Measurements from ENCODE around the gene GRHPR. TPM values are rescaled to one million over a fixed set of nuclear protein-coding genes. Genes with fewer than 3 reads are reported as not detected.

Gene GRHPR
- total and polyA plus RNA-seq, 4 donors = 125 to 524 (median 294) TPM

- no peak overlapping the region for H3K9ac ChIP-seq (ENCODE audit: low read depth in 1 of 2, low read length in 2 of 2)
- DNase-seq (ENCODE audit: low spot score) = no peak
These were observed 41.3 kb upstream of the GRHPR start for GRCh38 chr9:37381094-37381741.

GRCh38 chr9:37382161-37382981 is 40.1 kb upstream of the GRHPR start:
- H3K9ac ChIP-seq (ENCODE audit: low read depth in 1 of 2, low read length in 2 of 2) = no peak overlapping the region
- no peaks in the 10 kb centered on the region for H3K27me3 ChIP-seq (ENCODE audit: control insufficient read depth in 4 of 4, insufficient read depth in 4 of 4, low read length in 3 of 4)
- H3K36me3 ChIP-seq (ENCODE audit: control insufficient read depth in 4 of 4, insufficient read depth in 3 of 4, low read depth in 1 of 4, low read length in 3 of 4) = no peaks in the 10 kb centered on the region
- DNase-seq (ENCODE audit: low spot score) = no peak
- H3K9me3 ChIP-seq (ENCODE audit: control insufficient read depth in 4 of 4, low read length in 3 of 4) = peaks cover 0 to 2% (median 0%) of the 10 kb centered on the region in 4 donors
- no peak overlapping the region for H3K27ac ChIP-seq (ENCODE audit: low read depth in 1 of 2, low read length in 2 of 2)
- H3K4me3 ChIP-seq (ENCODE audit: low read depth in 1 of 3, low read length in 3 of 3) = no peak overlapping the region
- WGBS = 80% methylated on average over 14 of the region's 14 CpGs
- no peaks in the 10 kb centered on the region for H3K4me1 ChIP-seq (ENCODE audit: control insufficient read depth in 4 of 4, insufficient read depth in 4 of 4, low read length in 3 of 4)
- TF ChIP-seq RAD21 (IDR thresholded peaks at IDR 0.05) (no peak), GABPA (IDR thresholded peaks at IDR 0.05 in 1 of 2, conservative IDR thresholded peaks at IDR 0.05 in 1 of 2) (no peak), MAX (IDR thresholded peaks at IDR 0.05) (no peak), RXRA (IDR thresholded peaks at IDR 0.05) (no peak), SP1 (IDR thresholded peaks at IDR 0.05) (no peak)
- TF ChIP-seq, protein P1, sequence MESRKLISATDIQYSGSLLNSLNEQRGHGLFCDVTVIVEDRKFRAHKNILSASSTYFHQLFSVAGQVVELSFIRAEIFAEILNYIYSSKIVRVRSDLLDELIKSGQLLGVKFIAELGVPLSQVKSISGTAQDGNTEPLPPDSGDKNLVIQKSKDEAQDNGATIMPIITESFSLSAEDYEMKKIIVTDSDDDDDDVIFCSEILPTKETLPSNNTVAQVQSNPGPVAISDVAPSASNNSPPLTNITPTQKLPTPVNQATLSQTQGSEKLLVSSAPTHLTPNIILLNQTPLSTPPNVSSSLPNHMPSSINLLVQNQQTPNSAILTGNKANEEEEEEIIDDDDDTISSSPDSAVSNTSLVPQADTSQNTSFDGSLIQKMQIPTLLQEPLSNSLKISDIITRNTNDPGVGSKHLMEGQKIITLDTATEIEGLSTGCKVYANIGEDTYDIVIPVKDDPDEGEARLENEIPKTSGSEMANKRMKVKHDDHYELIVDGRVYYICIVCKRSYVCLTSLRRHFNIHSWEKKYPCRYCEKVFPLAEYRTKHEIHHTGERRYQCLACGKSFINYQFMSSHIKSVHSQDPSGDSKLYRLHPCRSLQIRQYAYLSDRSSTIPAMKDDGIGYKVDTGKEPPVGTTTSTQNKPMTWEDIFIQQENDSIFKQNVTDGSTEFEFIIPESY (IDR thresholded peaks at IDR 0.05) = no peak

More at GRCh38 chr9:37381094-37381741, 41.3 kb upstream of the GRHPR start:
- no peaks in the 10 kb centered on the region for H3K36me3 ChIP-seq (ENCODE audit: control insufficient read depth in 4 of 4, insufficient read depth in 3 of 4, low read depth in 1 of 4, low read length in 3 of 4)
- TF ChIP-seq JUND (IDR thresholded peaks at IDR 0.05) (no peak), SP1 (IDR thresholded peaks at IDR 0.05) (no peak), FOXA1 (IDR thresholded peaks at IDR 0.05) (no peak)
- peaks cover 0 to 2% (median 0%) of the 10 kb centered on the region in 4 donors for H3K9me3 ChIP-seq (ENCODE audit: control insufficient read depth in 4 of 4, low read length in 3 of 4)
- no peaks in the 10 kb centered on the region for H3K27me3 ChIP-seq (ENCODE audit: control insufficient read depth in 4 of 4, insufficient read depth in 4 of 4, low read length in 3 of 4)
- H3K27ac ChIP-seq (ENCODE audit: low read depth in 1 of 2, low read length in 2 of 2) = no peak overlapping the region
- H3K4me1 ChIP-seq (ENCODE audit: control insufficient read depth in 4 of 4, insufficient read depth in 4 of 4, low read length in 3 of 4) = no peaks in the 10 kb centered on the region
- no peak overlapping the region for H3K4me3 ChIP-seq (ENCODE audit: low read depth in 1 of 3, low read length in 3 of 3)
- 93% methylated on average over 11 of the region's 11 CpGs for WGBS

DNA sequence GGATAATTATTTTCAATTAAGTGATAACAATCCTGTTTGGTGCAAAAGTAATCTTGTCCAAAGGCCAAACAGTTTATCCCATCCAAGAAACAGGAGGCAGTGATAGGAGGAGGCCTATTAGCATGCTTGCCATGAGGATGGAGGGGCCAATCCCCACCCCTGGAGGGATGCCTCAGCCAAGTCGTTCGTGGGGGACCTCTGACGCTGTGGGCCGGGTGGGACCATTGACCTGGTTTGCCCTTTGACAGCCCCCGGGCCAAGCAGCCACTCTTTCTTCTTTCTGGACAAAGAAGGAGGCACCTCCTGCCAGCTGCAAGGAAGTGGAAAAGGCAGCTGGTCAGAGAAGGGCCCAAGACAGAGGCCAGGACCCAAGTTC is 39.5 kb upstream of the GRHPR start:
- 75% methylated on average over 5 of the region's 5 CpGs for WGBS
- H3K4me1 ChIP-seq (ENCODE audit: control insufficient read depth in 4 of 4, insufficient read depth in 4 of 4, low read length in 3 of 4) = no peaks in the 10 kb centered on the region
- peaks cover 0 to 2% (median 0%) of the 10 kb centered on the region in 4 donors for H3K9me3 ChIP-seq (ENCODE audit: control insufficient read depth in 4 of 4, low read length in 3 of 4)
- no peaks in the 10 kb centered on the region for H3K27me3 ChIP-seq (ENCODE audit: control insufficient read depth in 4 of 4, insufficient read depth in 4 of 4, low read length in 3 of 4)
- no peak overlapping the region for H3K9ac ChIP-seq (ENCODE audit: low read depth in 1 of 2, low read length in 2 of 2)
- no peak for TF ChIP-seq MAX (IDR thresholded peaks at IDR 0.05)
- TF ChIP-seq TAF1 (conservative IDR thresholded peaks at IDR 0.05) = no peak
- TF ChIP-seq, protein P1 (IDR thresholded peaks at IDR 0.05) = no peak
- H3K36me3 ChIP-seq (ENCODE audit: control insufficient read depth in 4 of 4, insufficient read depth in 3 of 4, low read depth in 1 of 4, low read length in 3 of 4) = no peaks in the 10 kb centered on the region
- no peak for DNase-seq (ENCODE audit: low spot score)
- no peak overlapping the region for H3K27ac ChIP-seq (ENCODE audit: low read depth in 1 of 2, low read length in 2 of 2)
- H3K4me3 ChIP-seq (ENCODE audit: low read depth in 1 of 3, low read length in 3 of 3) = no peak overlapping the region

All from liver (tissue), 9 donors.